Right ventricle myocardium superior (tissue), 1 donor: ENCODE results near the gene EEF1G. TPM values are rescaled to one million over a fixed set of nuclear protein-coding genes. Genes with fewer than 3 reads are reported as not detected.
"Not testable (repeated sequence)": the region's sequence is repeated elsewhere in the genome, so short reads cannot be mapped to it uniquely, and the experiment has no call there.

Source experiments
- ATAC-seq: fragments of 200-7000 bp; cut with Tn5 transposase; one replicate; pipeline ENCODE4 v1.9.1; 2020; ENCODE audit warnings: mild to moderate bottlenecking; ENCODE audit not compliant: poor library complexity
- DNase-seq: peaks from one replicate; pipeline ENCODE4 v3.0.0-alpha.2; 2020
- intact Hi-C: fragments of 100-400 bp; cut with DNase I; formaldehyde crosslinking; loops from one replicate; pipeline ENCODE4 v1.11.2; 2022
- total RNA-seq: library from RNA; stranded (reverse); fragmentation: NEBNext Ultra II Directional; extraction: Animal tissue kit (Norgen Biotek cat#: 25700); gene quantifications from one replicate; pipeline ENCODE4 v1.2.1, GENCODE V29; 2021
- donor health status: DM: no; HTN: yes; CAD: no; lungs with severe emphysema.

Gene EEF1G
- total RNA-seq, 1 donor from 2014 or later: 794 TPM

DNA sequence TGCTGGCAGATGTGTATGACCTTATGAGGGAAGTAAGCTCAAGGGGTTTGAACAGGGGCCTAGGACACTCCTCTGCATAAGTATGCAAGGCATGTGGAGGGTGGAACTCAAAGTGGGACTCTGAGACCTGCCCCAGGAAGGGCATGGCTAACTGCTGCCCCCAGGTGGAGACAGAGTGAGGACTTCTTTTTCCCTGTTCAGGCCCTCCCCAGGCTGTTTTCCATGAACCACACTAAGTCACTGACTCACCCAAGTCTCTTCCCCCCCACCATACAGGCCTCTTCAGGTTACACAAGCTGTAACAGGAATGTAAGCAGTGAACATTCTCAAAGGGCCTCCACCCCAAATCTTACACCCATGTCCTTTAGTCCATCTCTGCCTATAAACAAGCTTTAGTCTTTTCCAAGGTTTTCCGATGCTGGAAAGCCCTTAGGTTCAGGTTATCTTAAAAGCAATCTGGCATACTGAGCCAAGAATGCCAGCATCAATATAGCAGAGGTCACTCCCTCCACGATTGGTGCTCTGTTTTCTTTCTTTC is 13.1 kb downstream of the EEF1G start:
- ATAC-seq: peak; percentile 87
- peak; percentile 84 for DNase-seq
- intact Hi-C loops: no loop called here

DNA sequence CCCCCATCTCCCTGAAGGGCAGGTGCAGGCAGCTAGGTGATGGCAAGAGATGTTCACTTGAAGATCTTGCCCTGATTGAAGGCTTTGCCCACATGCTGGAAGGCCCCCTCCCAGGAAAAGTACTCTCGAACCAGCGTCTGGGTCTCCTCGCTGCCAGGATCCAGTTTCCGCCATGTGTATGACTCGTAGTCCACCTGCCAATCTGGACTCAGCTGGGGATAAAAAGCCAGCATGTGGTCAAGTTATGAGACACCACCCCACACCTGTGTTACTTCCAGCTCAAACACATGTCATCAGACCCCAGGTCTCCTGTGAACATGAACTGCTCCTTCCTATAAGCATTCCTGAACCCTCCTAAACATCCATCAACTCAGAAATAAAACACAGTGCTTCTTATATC is 14.1 kb downstream of the EEF1G start:
- intact Hi-C loops: loop anchor here (5.0 kb wide), 1 partner anchor 137 kb away; no protein-coding TSS in a partner anchor
- not testable (repeated sequence) for DNase-seq, ATAC-seq

GRCh38 chr11:62559204-62559603 is 14.5 kb downstream of the EEF1G start:
- ATAC-seq: no peak
- intact Hi-C loops: loop anchor here (5.0 kb wide), 1 partner anchor 137 kb away; no protein-coding TSS in a partner anchor

GRCh38 chr11:62558669-62559068 is 15.0 kb downstream of the EEF1G start:
- ATAC-seq (no peak), DNase-seq (no peak)
- intact Hi-C loops: loop anchor here (5.0 kb wide), 1 partner anchor 136 kb away; no protein-coding TSS in a partner anchor

More at GRCh38 chr11:62559204-62559603, 14.5 kb downstream of the EEF1G start:
- DNase-seq: no peak

- DNase-seq (no peak), ATAC-seq (no peak)
- intact Hi-C loops: loop anchor here (5.0 kb wide), 1 partner anchor 135 kb away; no protein-coding TSS in a partner anchor
Observed at GRCh38 chr11:62556875-62557631, 16.6 kb downstream of the EEF1G start.

- DNase-seq: peak; percentile 94
- intact Hi-C loops: loop anchor here (5.0 kb wide), 1 partner anchor 134 kb away; no protein-coding TSS in a partner anchor
- peak; percentile 64 for ATAC-seq
Observed at GRCh38 chr11:62556108-62556874, 17.4 kb downstream of the EEF1G start.

DNA sequence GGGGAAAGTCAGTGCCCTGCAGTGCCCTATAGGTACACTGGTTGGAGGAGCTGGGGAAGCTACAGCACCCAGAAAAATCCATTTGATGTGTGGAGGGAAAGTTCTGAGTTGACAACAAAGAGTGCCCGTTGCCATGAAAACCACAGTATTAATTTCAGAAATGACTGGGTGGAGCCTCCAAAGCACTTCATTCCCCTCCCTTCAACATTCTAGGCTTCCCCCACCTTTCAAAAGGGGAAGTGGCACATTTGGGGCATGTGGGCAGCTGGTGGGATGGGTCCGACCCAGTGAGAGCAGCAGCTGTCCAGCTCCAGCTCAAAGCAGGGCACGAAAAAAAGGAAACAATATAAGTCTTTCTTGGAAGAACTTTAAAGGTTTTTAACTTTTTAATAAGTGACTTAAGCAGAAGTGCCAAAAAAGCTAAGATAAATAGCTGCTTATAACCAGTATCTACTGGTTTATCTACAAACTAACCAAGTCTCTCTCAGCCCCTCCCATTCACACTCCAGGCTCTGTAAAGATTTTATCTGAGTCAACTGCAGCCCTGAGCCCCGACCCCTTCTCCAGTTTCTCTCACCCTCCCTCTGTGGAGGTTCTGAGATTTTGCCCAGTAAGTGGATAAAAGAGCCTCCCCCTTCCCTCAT is 18.1 kb downstream of the EEF1G start:
- no peak for ATAC-seq
- intact Hi-C loops: loop anchor here (5.0 kb wide), 1 partner anchor 133 kb away; no protein-coding TSS in a partner anchor
- DNase-seq: peak; percentile 64

- DNase-seq (no peak), ATAC-seq (no peak)
- intact Hi-C loops: loop anchor here (5.0 kb wide), 1 partner anchor 132 kb away; no protein-coding TSS in a partner anchor
Observed at GRCh38 chr11:62554387-62555167, 19.1 kb downstream of the EEF1G start.

GRCh38 chr11:62553839-62554361 is 19.8 kb downstream of the EEF1G start:
- intact Hi-C loops: no loop called here
- no peak for ATAC-seq
- DNase-seq: no peak

DNA sequence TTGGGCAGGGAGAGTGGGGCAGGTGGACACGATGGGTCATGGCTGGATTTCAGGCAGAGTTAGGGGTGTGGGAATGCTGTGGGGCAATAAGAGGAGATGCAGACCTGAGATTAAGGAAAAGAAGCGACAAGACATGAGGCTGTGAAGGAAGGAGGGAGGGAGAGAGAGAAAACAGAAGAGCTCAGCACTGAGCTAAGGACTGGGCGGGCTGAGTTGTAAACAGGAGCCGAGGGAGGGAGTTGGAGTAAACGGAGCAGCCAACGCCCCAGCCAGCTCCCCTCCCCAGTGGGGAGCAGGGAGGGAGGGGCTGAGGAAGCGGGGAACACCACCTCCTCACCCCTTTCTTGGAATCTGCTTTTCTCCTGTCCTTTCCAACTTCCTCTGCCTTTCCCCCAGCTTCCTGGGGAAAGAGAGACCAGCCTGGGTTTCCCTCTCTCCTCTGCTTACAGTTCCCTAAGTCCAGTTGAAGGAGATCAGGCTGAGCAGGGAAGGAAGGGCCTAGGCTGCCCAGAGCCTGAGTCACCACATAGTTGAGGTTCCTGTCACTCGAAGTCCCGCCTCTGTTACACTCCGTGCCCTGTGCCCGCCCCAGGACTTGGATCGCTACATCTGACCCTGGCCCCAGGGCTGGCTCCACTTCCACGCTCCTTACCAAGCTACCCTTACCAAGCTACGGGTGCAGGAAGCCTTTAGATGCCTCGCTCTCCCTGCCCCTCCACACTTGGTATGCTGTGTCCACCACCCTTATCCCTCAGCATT is 20.4 kb downstream of the EEF1G start:
- intact Hi-C loops: no loop called here
- peak; percentile 91 for DNase-seq
- peak; percentile 81 for ATAC-seq

DNA sequence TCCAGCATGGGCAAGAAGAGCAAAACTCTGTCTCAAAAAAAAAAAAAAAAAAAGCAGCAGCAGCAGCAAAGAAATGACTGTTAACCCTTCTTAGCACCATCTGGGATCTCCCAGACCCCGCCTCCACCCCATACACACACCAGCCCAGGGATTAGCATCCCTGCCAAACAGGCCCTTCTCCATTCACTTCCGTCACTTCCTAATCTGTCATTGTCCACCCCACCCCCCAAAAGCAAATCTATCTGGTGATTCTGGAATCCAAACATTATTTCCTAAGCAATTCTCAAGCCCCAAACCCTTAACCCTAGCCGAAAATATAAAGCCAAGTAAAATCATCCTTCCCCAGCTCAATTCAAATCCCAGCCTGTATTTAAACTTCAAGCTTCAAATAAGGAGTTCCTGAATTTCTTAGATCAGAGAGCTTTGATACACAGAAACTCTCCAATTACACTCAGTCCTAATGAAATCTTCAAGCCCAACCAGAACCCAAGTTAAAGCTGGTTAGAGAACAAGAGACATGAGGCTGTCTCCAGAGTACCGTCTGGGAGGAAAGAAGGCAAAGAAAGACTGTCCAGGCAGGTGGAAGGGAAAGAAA is 21.1 kb downstream of the EEF1G start:
- no peak for DNase-seq
- intact Hi-C loops: no loop called here
- no peak for ATAC-seq

DNA sequence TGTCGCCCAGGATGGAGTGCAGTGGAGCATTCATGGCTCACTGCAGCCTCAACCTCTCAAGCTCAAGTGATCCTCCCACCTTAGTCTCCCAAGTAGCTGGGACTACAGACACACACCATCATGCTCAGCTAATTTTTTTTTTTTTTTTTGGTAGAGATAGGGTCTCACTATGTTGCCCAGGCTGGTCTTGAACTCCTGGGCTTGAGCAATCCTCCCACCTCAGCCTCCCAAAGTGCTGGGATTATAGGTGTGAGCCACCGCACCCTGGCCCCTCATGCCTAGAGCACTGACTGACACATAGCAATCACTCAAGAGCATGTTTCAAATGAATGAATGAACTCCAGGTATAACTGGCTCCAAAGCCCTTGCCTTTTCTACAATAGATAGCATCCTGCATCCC is 23.2 kb downstream of the EEF1G start:
- intact Hi-C loops, DNase-seq, ATAC-seq: not testable (repeated sequence)

GRCh38 chr11:62548545-62549335 is 25.0 kb downstream of the EEF1G start:
- intact Hi-C loops: loop anchor here (5.0 kb wide), 1 partner anchor 151 kb away; no protein-coding TSS in a partner anchor
- ATAC-seq (no peak), DNase-seq (no peak)

DNA sequence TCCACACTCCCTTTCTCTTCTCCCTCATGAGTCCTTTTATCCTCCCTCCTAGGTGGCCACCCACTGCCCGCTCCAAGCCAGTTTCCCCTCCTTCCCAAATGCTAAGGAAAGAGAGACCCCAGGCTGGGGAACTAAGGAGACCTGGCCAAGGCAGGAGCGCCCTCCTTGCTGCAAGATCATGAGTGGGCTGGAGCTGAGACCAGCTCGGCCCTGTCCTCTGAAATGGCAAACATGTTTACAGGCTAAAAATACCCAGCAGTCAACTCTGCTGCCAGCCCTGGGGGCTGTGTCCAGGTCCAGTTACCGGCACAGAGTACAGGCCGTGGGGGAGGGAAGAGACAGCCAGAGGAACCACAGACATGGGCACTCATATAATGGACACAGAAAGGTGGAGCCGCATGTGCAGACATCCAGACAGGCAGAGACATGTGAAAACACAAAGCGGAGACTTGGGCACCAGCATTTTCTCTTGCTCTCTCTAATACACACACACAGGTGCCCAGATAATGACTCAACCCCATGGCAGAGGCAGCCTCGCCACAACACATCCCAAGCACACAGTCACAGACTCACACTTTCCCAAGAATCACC is 25.9 kb downstream of the EEF1G start:
- ATAC-seq: peak; percentile 34
- DNase-seq: peak; percentile 73
- intact Hi-C loops: loop anchor here (5.0 kb wide), 1 partner anchor 150 kb away; no protein-coding TSS in a partner anchor

DNA sequence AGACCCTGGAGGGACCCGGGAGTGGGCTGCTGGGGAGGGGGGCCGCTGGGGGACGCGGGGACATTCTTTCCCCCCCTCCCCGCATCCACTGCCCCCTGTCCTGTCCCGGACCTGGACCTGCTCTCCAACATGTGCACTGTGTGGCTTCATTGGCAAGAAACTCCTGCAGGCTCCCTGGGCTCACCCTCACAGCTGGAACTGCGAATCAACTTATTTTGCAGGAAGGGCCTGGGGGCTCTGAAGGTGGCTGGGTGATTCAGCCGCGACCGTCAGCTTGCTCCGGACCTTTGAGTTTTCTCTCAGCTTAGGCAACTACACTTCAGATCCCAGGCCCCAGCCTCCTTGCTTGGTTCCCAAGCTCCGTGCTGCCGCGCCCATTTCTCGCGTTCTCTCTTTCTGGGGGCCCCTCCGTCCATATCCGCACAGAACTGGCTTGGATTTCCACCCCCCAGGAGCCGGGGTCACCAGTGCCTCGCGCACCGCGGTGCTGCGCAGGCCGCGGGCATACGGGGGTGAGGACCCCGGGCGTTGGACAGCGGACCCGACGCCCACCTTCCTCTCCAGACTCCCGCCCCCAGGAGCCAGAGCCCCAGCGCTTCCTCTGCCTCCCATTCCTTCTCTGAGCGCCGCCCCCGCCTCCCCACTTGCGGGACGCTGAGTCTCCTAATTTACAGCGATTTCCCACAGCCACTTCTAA is 26.6 kb downstream of the EEF1G start:
- DNase-seq (peak; percentile 62), ATAC-seq (peak; percentile 0)
- intact Hi-C loops: loop anchor here (5.0 kb wide), 1 partner anchor 150 kb away; no protein-coding TSS in a partner anchor
